ENCODE results near the gene ZNF45. TPM values are rescaled to one million over a fixed set of nuclear protein-coding genes. Genes with fewer than 3 reads are reported as not detected.
"Not testable (repeated sequence)": the region's sequence is repeated elsewhere in the genome, so short reads cannot be mapped to it uniquely, and the experiment has no call there.

Gene ZNF45
- total RNA-seq, 1 experiment from 2014 or later: 7.4 TPM

- DNase-seq (ENCODE audit: low spot score): no peak
Observed at GRCh38 chr19:43913383-43913782, 21.7 kb downstream of the ZNF45 start.

DNA sequence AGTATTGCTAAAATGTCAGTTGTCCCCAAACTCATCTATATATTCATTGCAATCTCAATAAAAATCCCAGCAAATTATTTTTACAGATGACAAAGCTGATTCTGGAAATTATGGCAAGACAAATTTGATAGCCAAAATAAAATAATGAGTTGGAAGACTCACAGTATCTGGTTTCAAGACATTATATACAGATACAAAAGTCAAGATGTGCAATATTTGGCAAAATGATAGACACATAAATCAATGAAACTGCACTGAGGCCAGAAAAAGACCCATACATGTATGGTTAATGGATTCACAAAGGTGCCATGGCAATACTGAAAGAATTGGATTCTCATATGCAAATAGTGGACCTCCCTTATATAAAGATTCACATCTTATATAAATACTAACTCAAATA lies 24.2 kb downstream of the ZNF45 start:
- DNase-seq (ENCODE audit: low spot score): no peak

DNA sequence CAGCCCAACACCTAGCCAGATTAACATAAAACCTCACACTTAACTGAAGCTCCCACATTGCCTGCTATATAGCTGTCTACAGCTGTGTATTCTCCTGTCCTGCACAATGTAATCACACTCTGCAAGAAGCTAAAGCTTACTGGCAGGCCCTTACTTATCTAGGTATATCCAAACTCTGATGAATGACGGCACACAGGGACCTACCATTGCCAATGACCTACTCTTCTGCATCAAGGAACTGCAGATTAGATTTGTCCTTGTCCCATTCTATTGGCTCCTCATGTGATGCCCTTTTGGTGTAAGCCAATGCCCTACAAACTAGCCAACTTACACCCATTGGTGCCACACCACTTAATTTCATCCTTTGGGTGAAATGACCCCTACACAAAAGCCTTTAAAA lies 26.4 kb downstream of the ZNF45 start:
- DNase-seq (ENCODE audit: low spot score): no peak

DNA sequence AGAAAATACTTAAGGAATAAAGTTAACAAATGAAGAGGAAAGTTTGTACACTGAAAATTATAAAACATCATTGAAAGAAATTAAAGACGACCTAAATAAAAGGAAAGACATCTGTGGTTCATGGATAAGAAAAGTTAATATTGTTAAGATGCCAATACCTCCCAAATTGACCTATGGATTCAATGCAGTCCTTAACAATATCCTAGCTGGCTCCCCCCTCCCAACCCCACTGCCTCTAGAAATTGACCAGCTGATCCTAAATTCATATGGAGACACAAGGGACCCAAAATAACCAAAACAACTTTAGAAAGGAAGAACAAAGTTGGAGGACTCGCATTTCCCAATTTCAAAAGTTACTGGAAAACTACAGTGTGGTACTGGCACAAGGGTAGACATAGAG lies 28.3 kb downstream of the ZNF45 start:
- DNase-seq (ENCODE audit: low spot score): no peak

- no peak for DNase-seq (ENCODE audit: low spot score)
Observed at GRCh38 chr19:43905897-43906296, 29.2 kb downstream of the ZNF45 start.

GRCh38 chr19:43902399-43902798 lies 32.7 kb downstream of the ZNF45 start:
- DNase-seq (ENCODE audit: low spot score): no peak

DNA sequence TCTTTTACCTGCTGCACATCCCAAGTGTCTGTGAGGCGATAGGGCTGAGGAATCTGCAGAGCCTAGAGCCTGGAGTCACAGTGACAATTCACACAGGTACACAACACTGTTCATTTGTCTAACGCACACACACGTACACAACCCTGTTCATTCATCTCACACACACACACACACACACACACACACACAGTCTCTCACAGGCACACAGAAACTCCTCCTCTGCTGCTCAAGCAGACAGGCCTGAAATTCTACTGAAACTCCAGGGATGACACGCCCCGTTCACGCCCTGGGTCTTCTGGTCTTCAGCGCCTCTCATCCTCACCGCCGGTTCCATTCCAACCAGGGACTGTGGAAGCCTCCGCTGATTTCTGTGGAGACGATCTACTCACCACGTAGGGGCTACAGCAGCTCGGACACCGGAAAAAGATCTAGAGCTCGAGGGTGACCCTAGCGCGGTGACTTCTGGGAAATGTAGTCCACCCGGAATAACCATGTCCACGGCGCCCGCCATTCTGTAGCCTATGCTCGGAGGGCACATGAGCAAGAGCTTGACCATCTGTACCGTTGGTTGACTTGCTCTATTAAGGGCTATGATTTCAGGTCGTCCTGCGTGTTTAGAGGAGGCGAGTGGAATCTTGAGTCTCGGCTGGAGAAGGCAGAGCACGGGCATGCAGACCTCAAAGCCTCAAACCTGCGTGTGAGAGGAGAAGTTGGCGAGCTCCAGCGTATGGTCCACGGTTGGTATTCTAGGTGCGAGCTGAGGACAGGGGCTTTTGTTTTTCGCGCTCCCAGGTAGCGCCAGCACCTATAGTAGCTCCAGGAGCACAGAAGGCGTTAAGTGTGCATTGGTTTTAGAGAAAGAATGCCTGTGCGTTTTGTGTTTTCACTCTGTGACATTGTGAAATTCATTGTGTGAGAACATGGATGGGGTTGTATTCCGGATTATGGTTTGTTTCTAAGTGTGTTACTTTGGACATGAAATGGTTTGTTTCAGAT lies 33.4 kb downstream of the ZNF45 start:
- DNase-seq (ENCODE audit: low spot score): peak; percentile 48

- no peak for DNase-seq (ENCODE audit: low spot score)
Observed at GRCh38 chr19:43895727-43896308, 39.3 kb downstream of the ZNF45 start.

GRCh38 chr19:43883864-43884263 lies 51.2 kb downstream of the ZNF45 start, which contains the start of gene ZNF404:
TSS of gene ZNF404 (minus strand) at chr19:43883964.
- no peak for DNase-seq (ENCODE audit: low spot score)

- DNase-seq (ENCODE audit: low spot score): no peak
Observed at GRCh38 chr19:43880483-43880882, 54.6 kb downstream of the ZNF45 start.

DNA sequence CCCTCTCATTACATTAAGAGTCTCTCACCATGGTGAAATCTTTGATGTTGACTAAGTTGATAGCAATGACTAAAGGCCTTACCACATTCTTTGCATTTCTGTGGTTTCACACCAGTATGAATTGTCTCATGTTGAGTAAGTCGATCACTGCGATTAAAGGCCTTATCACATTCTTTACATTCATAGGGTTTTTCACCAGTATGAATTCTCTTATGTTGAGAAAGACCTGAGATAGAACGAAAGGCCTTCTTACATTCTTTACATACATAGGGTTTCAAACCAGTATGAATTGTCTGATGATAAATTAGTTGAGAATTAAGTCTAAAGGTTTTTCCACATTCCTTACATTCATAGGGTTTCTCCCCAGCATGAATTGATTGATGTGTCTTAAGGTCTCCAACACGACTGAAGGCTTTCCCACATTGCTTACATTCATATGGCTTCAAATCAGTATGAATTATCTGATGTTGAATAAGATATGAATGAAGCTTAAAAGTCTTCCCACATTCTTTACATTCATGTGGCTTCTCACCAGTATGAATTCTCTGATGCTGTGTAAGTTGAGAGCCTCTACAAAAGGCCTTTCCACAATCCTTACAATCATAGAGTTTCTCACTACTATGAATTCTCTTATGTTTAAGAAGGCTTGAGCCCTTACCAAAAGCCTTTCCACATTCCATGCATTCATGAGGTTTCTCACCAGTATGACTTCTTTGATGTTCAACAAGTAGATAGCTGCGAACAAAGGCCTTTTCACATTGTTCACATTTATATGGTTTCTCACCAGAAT lies 62.3 kb downstream of the ZNF45 start:
- DNase-seq (ENCODE audit: low spot score): no peak

DNA sequence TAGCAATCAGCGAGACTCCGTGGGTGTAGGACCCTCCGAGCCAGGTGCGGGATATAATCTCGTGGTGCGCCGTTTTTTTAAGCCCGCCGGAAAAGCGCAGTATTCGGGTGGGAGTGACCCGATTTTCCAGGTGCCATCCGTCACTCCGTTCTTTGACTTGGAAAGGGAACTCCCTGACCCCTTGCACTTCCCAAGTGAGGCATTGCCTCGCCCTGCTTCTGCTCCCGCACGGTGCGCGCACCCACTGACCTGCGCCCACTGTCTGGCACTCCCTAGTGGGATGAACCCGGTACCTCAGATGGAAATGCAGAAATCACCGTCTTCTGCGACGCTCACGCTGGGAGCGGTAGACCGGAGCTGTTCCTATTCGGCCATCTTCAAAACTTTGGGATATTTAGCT lies 68.2 kb downstream of the ZNF45 start:
- not testable (repeated sequence) for DNase-seq (ENCODE audit: low spot score)

Other genes with a start within 250 kb of the ZNF45 start
- not detected in 2 replicates for gene IRGC, start 219.2 kb downstream of the ZNF45 start, total RNA-seq (2014; rRNA removed; shearing (Covaris generic))
- gene SMG9, start 180.3 kb downstream of the ZNF45 start, total RNA-seq (2014; rRNA removed; shearing (Covaris generic)): 7.9 and 14.9 TPM in 2 replicates
- gene KCNN4, start 154.3 kb downstream of the ZNF45 start, total RNA-seq (2014; rRNA removed; shearing (Covaris generic)): 1.2 and 3.1 TPM in 2 replicates
- 0.66 TPM in 1 of 2 replicates, not detected in the other for gene LYPD5, start 132.8 kb downstream of the ZNF45 start, total RNA-seq (2014; rRNA removed; shearing (Covaris generic))
- gene ZNF283, start 108.0 kb downstream of the ZNF45 start, total RNA-seq (2014; rRNA removed; shearing (Covaris generic)): 6.7 and 10.6 TPM in 2 replicates
- gene ZNF404, start 51.3 kb downstream of the ZNF45 start, total RNA-seq (2014; rRNA removed; shearing (Covaris generic)): 0.12 and 0.19 TPM in 2 replicates
- 1.1 and 1.8 TPM in 2 replicates for gene ZNF221, start 15.9 kb upstream of the ZNF45 start, total RNA-seq (2014; rRNA removed; shearing (Covaris generic))
- 2.4 and 3.4 TPM in 2 replicates for gene ZNF155, start 48.9 kb upstream of the ZNF45 start, total RNA-seq (2014; rRNA removed; shearing (Covaris generic))
- gene ZNF230, start 67.7 kb upstream of the ZNF45 start, total RNA-seq (2014; rRNA removed; shearing (Covaris generic)): 2.0 and 7.8 TPM in 2 replicates
- gene ZNF222, start 90.1 kb upstream of the ZNF45 start, total RNA-seq (2014; rRNA removed; shearing (Covaris generic)): 3.9 and 6.2 TPM in 2 replicates
- 4.2 TPM in 2 replicates for gene ZNF223, start 116.8 kb upstream of the ZNF45 start, total RNA-seq (2014; rRNA removed; shearing (Covaris generic))
- gene ZNF284, start 136.9 kb upstream of the ZNF45 start, total RNA-seq (2014; rRNA removed; shearing (Covaris generic)): 1.1 and 1.8 TPM in 2 replicates
- 4.7 and 6.0 TPM in 2 replicates for gene ZNF224, start 159.1 kb upstream of the ZNF45 start, total RNA-seq (2014; rRNA removed; shearing (Covaris generic))
- gene ZNF225, start 178.1 kb upstream of the ZNF45 start, total RNA-seq (2014; rRNA removed; shearing (Covaris generic)): 1.7 and 1.8 TPM in 2 replicates
- 2.7 and 4.2 TPM in 2 replicates for gene ZNF234, start 206.3 kb upstream of the ZNF45 start, total RNA-seq (2014; rRNA removed; shearing (Covaris generic))
- 23.0 and 27.9 TPM in 2 replicates for gene ZNF226, start 229.8 kb upstream of the ZNF45 start, total RNA-seq (2014; rRNA removed; shearing (Covaris generic))

Measured in H4 (cell line).